SH-SY5Y (cell line): Measurements from ENCODE around the gene GLDC.

ENCODE experiments used
- GATA2 ChIP-seq: IDR thresholded peaks from 2 replicates; pipeline ENCODE4 v1.6.1; 2011; ENCODE audit warnings: mild to moderate bottlenecking, low read depth, low read length
- GATA3 ChIP-seq: IDR thresholded peaks from 2 replicates; pipeline ENCODE4 v1.6.1; 2011; ENCODE audit warnings: low read depth, mild to moderate bottlenecking, low read length, moderate library complexity

GRCh38 chr9:6581253-6581652 is 64.3 kb downstream of the GLDC start:
- TF ChIP-seq GATA2, result no peak
- no peak for TF ChIP-seq GATA3
